H1 (cell line): Measurements from ENCODE around the gene RAB7B.

Source experiments
- CTCF ChIP-seq, 3 experiments: IDR thresholded peaks; 1 replicate in 2 of 3; 2 replicates in 1 of 3; pipeline versions ENCODE4 v1.5.1 to v1.6.1; 2011; ENCODE audit warnings: low read length in 3 of 3, mild to moderate bottlenecking in 3 of 3, inconsistent platforms in 2 of 3, low read depth in 1 of 3, moderate library complexity in 1 of 3; ENCODE audit not compliant: insufficient read depth in 1 of 3; ENCODE audit errors: control extremely low read depth in 1 of 3
- EP300 ChIP-seq, 2 experiments: IDR thresholded peaks; 1 replicate in 1 of 2; 2 replicates in 1 of 2; pipeline ENCODE4 v1.6.1; 2011 to 2012; ENCODE audit warnings: low read depth in 2 of 2, low read length in 2 of 2, mild to moderate bottlenecking in 2 of 2, borderline replicate concordance in 1 of 2, inconsistent platforms in 1 of 2, moderate library complexity in 1 of 2
- EZH2 ChIP-seq: fragments of 200-600 bp; sonication (generic); IDR thresholded peaks from 2 replicates; pipeline ENCODE4 v1.7.1; 2012; ENCODE audit warnings: low read depth, mild to moderate bottlenecking, moderate library complexity, low read length, inconsistent platforms; ENCODE audit not compliant: severe bottlenecking
- GABPA ChIP-seq: IDR thresholded peaks from 2 replicates; pipeline ENCODE4 v1.6.1; 2011; ENCODE audit warnings: mild to moderate bottlenecking, low read length, moderate library complexity, borderline replicate concordance; ENCODE audit not compliant: insufficient read depth
- GTF2F1 ChIP-seq: IDR thresholded peaks from 2 replicates; pipeline ENCODE4 v1.6.1; 2012; ENCODE audit warnings: low read depth, low read length, improper control_type of control experiment, borderline replicate concordance
- POLR2A ChIP-seq, 2 experiments: IDR thresholded peaks; 1 replicate in 1 of 2; 2 replicates in 1 of 2; pipeline ENCODE4 v1.6.1; 2011; ENCODE audit warnings: low read depth in 2 of 2, low read length in 2 of 2, mild to moderate bottlenecking in 2 of 2; ENCODE audit errors: control extremely low read depth in 1 of 2
- POLR2AphosphoS5 ChIP-seq: IDR thresholded peaks from 2 replicates; pipeline ENCODE4 v1.6.1; 2011; ENCODE audit warnings: low read depth, low read length
- RAD21 ChIP-seq, 2 experiments: IDR thresholded peaks in 1 of 2; conservative IDR thresholded peaks in 1 of 2; 2 replicates each; pipeline ENCODE4 v1.6.1; 2011; ENCODE audit warnings: low read depth in 2 of 2, low read length in 2 of 2, improper control_type of control experiment in 1 of 2, inconsistent platforms in 1 of 2, mild to moderate bottlenecking in 1 of 2, moderate library complexity in 1 of 2
- RFX5 ChIP-seq: IDR thresholded peaks from 2 replicates; pipeline ENCODE4 v1.6.1; 2011; ENCODE audit warnings: low read depth, low read length, improper control_type of control experiment, borderline replicate concordance
- YY1 ChIP-seq: IDR thresholded peaks from 2 replicates; pipeline ENCODE4 v1.6.1; 2011; ENCODE audit warnings: low read depth, mild to moderate bottlenecking, low read length
- ZNF274 ChIP-seq: IDR thresholded peaks from 2 replicates; pipeline ENCODE4 v1.7.0; 2012; ENCODE audit warnings: low read length, borderline replicate concordance; ENCODE audit errors: extremely low read depth

GRCh38 chr1:205969229-205969628 lies 34.0 kb downstream of the RAB7B start:
- TF ChIP-seq ZNF274 (no peak), CTCF (IDR thresholded peaks at IDR 0.05; ENCODE audit: control extremely low read depth in 1 of 3, insufficient read depth in 1 of 3, low read depth in 1 of 3, low read length in 3 of 3) (no peak), EP300 (IDR thresholded peaks at IDR 0.05; ENCODE audit: borderline replicate concordance in 1 of 2, low read depth in 2 of 2, low read length in 2 of 2) (no peak), GTF2F1 (no peak), YY1 (no peak), POLR2A (IDR thresholded peaks at IDR 0.05; ENCODE audit: control extremely low read depth in 1 of 2, low read depth in 2 of 2, low read length in 2 of 2) (no peak), POLR2AphosphoS5 (no peak), EZH2 (no peak), GABPA (no peak), RFX5 (no peak), RAD21 (IDR thresholded peaks at IDR 0.05 in 1 of 2, conservative IDR thresholded peaks at IDR 0.05 in 1 of 2; ENCODE audit: low read depth in 2 of 2, low read length in 2 of 2) (no peak)
